Measurements from ENCODE around the gene SLC2A4. TPM values are rescaled to one million over a fixed set of nuclear protein-coding genes. Genes with fewer than 3 reads are reported as not detected.

Gene SLC2A4
- total RNA-seq, 1 donor from 2014 or later, result 146 TPM

GRCh38 chr17:7311110-7311705, 29.7 kb downstream of the SLC2A4 start:
- DNase-seq, result no peak
- H3K9me3 ChIP-seq (replicated peaks), result no peaks in the 10 kb centered on the region
- H3K27ac ChIP-seq (replicated peaks), result no peak overlapping the region
- no peak for TF ChIP-seq CTCF (IDR thresholded peaks at IDR 0.05; ENCODE audit: borderline replicate concordance)
- H3K36me3 ChIP-seq, result peaks cover 54% of the 10 kb centered on the region
- intact Hi-C loops (cut with micrococcal nuclease), result no loop called here
- no peaks in the 10 kb centered on the region for H3K27me3 ChIP-seq (ENCODE audit: low read depth)
- H3K4me1 ChIP-seq, result peaks cover 88% of the 10 kb centered on the region
- no peak overlapping the region for H3K4me3 ChIP-seq

GRCh38 chr17:7312432-7313087, 31.0 kb downstream of the SLC2A4 start:
- Histone ChIP-seq H3K36me3 (peaks cover 67% of the 10 kb centered on the region), H3K27me3 (ENCODE audit: low read depth) (no peaks in the 10 kb centered on the region), H3K4me3 (peak overlapping the region; percentile 23), H3K4me1 (peaks cover 85% of the 10 kb centered on the region), H3K27ac (replicated peaks) (peak overlapping the region; percentile 43), H3K9me3 (replicated peaks) (no peaks in the 10 kb centered on the region)
- DNase-seq, result no peak
- intact Hi-C loops (cut with micrococcal nuclease), result no loop called here
- no peak for TF ChIP-seq CTCF (IDR thresholded peaks at IDR 0.05; ENCODE audit: borderline replicate concordance)

GRCh38 chr17:7313088-7313889, 31.8 kb downstream of the SLC2A4 start:
- H3K9me3 ChIP-seq (replicated peaks), result no peaks in the 10 kb centered on the region
- intact Hi-C loops (cut with micrococcal nuclease), result no loop called here
- peak overlapping the region; percentile 43 for H3K27ac ChIP-seq (replicated peaks)
- peaks cover 75% of the 10 kb centered on the region for H3K36me3 ChIP-seq
- H3K4me1 ChIP-seq, result peaks cover 78% of the 10 kb centered on the region
- peak overlapping the region; percentile 84 for H3K4me3 ChIP-seq
- TF ChIP-seq CTCF (IDR thresholded peaks at IDR 0.05; ENCODE audit: borderline replicate concordance), result no peak
- H3K27me3 ChIP-seq (ENCODE audit: low read depth), result no peaks in the 10 kb centered on the region
- DNase-seq, result no peak

- Histone ChIP-seq H3K27me3 (ENCODE audit: low read depth) (no peaks in the 10 kb centered on the region), H3K9me3 (replicated peaks) (no peaks in the 10 kb centered on the region), H3K36me3 (peaks cover 83% of the 10 kb centered on the region), H3K4me3 (peak overlapping the region; percentile 84), H3K4me1 (peaks cover 69% of the 10 kb centered on the region), H3K27ac (replicated peaks) (peak overlapping the region; percentile 97)
- no peak for TF ChIP-seq CTCF (IDR thresholded peaks at IDR 0.05; ENCODE audit: borderline replicate concordance)
- intact Hi-C loops (cut with micrococcal nuclease), result no loop called here
- no peak for DNase-seq
Observed at GRCh38 chr17:7313890-7314718, 32.6 kb downstream of the SLC2A4 start.

Measured in left ventricle myocardium inferior (tissue), 1 donor.